HG03354 (cell line): ENCODE measurements around the gene IL33.

Source experiments
- ATAC-seq: cut with Tn5 transposase; IDR thresholded peaks from one replicate; pipeline ENCODE4 v1.9.1; 2021; ENCODE audit warnings: mild to moderate bottlenecking; ENCODE audit not compliant: unreplicated experiment, poor library complexity, severe bottlenecking

Gene IL33

DNA sequence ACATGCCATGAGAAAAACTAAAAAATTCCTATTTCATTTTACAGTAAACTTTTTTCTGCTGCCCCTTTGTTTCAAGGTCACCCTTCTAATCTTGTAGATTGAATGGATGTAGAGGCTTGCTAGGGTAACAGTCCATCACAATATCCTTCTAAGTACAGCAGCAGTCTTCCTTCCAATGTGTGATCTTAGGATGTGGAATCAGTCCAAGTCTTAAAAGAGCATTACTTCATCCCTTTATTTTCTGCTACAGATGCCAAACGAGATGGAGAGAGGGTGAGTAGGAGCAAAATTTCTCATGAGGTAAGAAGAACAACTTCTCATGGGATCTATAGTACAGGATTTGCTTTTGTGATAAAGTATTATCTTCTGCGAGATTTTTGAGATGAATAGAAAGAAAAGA, 704 bp upstream of the IL33 start:
- no peak for ATAC-seq

GRCh38 chr9:6216002-6216401, 395 bp downstream of the IL33 start:
- ATAC-seq, result no peak

- no peak for ATAC-seq
These were observed 1.3 kb downstream of the IL33 start for GRCh38 chr9:6216951-6217350.

DNA sequence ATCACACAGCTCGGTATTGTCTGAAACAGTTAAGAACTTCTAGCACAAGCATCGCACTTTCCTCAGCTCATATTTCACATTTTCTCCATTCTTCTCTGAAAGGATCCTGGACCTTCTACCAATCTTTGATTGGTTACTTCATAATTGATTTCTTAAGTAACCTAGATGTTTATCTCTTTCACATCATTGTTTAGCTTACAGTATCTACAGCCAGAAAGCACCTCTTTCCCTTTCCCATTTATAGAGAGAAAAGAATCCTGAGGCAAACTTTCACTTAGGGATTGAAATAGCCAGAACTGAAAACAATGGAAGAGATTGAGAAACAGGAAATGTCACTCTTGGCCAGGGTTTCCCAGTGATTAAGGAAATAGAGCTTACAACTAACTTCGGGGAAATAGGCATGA, 2.5 kb downstream of the IL33 start:
- no peak for ATAC-seq

GRCh38 chr9:6219040-6219439, 3.4 kb downstream of the IL33 start:
- ATAC-seq, result no peak

- no peak for ATAC-seq
These were observed 4.4 kb downstream of the IL33 start for GRCh38 chr9:6219981-6220380.

DNA sequence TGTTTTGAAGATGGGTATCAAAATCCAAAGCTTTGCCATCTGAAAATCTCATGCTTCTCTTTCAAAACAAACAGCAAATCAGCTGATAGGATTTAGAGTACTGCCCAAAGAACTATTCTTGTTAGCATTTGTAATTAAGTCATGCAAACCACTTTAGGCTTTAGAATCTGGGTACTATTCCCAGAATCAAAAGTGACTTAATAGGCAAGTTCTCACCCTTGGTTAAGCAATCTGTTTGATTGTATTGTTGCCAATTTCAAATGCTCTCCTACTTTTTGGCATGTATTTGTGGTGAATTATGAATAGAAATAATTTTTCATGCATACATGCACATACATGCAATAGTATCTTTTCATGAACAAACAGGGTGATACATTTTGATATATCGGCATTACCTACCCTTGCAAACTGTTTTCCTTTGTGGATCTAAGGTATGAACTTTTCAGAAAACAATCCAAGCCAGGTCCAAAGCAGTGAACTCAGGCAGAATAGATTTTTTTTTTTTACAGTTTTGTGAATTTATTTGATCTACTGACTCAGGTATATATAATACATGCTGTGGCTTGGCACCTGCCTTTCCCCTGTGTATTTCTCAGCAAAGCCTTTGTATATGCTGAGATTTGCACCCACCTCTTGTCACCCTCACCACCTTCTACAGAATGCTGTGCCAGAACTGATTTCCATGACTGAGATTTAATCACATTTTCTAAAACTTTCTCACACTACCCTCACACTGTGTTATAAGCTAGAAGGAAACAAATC, 9.0 kb downstream of the IL33 start:
- no peak for ATAC-seq

GRCh38 chr9:6226696-6227095, 11.1 kb downstream of the IL33 start:
- ATAC-seq, result no peak

- ATAC-seq, result no peak
These were observed 13.6 kb downstream of the IL33 start for GRCh38 chr9:6229186-6229585.

DNA sequence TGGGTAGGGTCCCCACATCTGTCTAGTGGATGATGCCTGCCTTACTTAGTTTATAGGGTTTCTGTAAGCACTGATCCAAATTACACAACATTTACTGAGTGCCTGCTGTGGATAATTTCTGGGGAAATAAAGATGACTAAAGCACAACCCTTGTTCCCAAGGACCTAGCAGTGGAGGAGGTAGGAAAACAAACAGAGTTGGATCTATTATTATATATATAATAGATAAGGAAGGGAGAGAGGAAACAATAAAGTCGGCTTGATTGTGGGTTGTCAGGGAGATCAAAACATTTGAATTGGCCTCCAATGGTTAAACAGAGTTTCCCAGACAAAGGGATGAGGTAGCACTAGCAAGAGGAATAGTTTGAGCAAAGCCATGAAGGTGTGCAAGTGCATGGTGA, 14.0 kb downstream of the IL33 start:
- ATAC-seq, result no peak

- no peak for ATAC-seq
These were observed 14.6 kb downstream of the IL33 start for GRCh38 chr9:6230037-6230780.

GRCh38 chr9:6232336-6232945, 16.8 kb downstream of the IL33 start:
- ATAC-seq, result no peak

- no peak for ATAC-seq
These were observed 18.4 kb downstream of the IL33 start for GRCh38 chr9:6234014-6234413.

DNA sequence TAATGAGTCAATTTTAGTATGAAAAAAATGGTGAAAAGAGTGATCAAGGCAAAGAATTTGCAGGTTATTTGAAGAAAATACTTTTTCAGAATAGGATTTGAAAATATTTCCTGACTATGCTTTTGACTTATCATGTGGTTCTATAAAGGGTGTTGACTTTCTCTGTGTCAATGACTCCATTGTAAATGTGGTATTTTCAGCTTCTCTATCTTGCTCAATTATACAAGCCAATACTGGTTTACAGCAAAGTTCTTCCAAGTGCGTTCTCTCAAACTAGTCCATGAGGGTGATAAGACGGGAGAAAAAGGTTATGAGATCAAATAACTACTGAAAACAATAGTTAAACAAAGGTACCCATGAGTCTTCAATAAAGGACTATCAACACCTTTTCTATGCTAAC, 21.7 kb downstream of the IL33 start:
- ATAC-seq, result no peak

DNA sequence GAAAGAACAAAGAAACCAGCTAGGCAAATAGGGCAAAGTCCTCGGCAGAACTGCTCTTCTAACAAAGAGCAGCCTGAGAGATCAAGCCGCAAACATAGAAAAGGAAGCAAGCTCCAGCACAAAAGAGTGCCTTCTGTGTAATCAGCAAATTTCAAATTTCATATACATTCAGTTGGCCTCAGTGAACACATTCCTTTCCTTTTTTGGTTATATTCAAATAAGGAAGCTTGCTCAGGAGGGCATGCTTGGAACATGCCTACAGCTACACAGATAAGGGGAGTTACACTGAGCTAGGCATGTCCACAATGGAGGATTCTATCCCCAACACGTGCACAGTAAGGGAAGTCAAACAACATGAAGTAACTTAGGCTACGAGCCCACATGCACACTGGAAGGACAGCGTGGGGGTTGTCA, 23.4 kb downstream of the IL33 start:
- no peak for ATAC-seq

DNA sequence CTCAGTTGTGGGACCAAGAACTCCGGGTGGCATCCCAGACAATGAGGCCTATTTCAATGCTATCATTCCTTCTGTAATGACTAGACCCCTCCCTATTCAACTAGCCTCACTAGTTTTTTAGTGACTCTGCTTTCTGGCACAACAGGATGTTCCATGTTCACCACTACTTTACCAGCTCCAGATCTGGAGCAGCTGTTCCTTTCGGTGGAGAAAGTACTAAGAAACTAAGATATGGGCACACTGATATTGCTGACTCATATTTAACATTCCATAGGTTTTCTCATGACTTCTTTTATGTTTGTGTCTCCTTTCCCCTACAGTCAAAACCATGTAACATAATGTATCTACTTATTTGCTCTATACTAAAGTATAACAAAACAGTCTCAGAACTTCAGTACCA, 24.1 kb downstream of the IL33 start:
- ATAC-seq, result no peak

GRCh38 chr9:6243746-6244145, 28.1 kb downstream of the IL33 start:
- ATAC-seq, result peak; percentile 77

DNA sequence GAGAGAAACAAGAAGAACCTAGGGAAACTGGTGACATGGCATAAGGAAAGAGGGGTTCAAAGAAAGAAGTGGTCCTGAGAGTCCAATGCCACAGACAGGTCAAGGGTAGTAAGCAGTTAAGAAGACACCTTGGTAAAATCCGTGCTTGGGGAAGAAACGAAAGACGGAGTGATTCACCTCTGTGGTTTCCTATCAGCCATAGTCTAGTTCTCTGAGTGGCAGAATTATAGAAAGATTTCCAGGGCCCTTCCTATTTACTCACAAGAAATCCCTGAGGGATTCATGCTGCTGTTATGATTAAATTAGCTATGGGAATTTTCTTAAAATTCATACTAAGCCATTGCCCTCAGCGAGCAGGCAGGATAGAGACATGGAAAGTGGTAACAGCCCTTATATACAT, 31.7 kb downstream of the IL33 start:
- ATAC-seq, result no peak

DNA sequence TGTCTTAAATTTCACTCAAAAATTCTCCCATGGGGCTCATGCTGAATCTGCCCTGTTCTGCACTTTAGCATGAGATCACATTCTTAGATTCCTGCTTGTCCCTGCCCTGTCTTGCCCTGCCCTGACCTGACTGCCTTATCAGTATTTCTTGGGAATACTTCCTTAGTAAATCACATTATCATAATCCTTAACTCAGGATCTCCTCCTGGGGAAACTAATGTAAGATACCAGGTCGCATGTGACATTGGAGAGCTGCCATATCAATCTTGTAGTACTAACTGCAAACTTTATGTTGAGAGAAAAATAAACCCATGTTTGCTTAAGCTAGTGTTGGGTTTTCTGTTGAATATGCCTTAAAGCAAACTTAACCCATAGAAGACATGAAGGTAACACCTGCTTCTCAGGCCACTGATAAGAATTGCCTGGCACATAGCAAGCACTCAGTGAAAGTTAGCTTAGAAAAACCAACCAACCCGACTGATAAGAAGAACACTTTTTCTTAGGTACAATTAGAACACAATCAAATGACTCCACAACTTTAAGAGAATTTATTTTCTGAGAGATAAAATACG, 53.3 kb downstream of the IL33 start:
- no peak for ATAC-seq

GRCh38 chr9:6270896-6271295, 55.3 kb downstream of the IL33 start:
- ATAC-seq, result no peak
